HCT116 (cell line): ENCODE measurements around the gene BSND. TPM values are rescaled to one million over a fixed set of nuclear protein-coding genes. Genes with fewer than 3 reads are reported as not detected.

Source experiments
- ATAC-seq: fragments of 200-7000 bp; cut with Tn5 transposase; 2 replicates; pipeline ENCODE4 v1.9.1; 2020; ENCODE audit warnings: mild to moderate bottlenecking, moderate library complexity
- BruUV-seq: library from RNA; stranded (reverse); fragments of 400-500 nt; replicated peaks from 2 replicates; lab custom pipeline; 2021; lab: Mats Ljungman, UMichigan
- CTCF ChIA-PET: fragments of 300-600 bp; sonication (Branson Sonifier 250); formaldehyde crosslinking; loops from one replicate; lab custom pipeline; 2021; ENCODE audit warnings: antibody characterized with exemption; lab: Charles Lee
- POLR2A ChIA-PET: fragments of 300-600, 350-600 bp; sonication (Branson Sonifier 250); formaldehyde crosslinking; loops from one replicate; lab custom pipeline; 2021; ENCODE audit warnings: antibody characterized with exemption; lab: Charles Lee
- RAD21 ChIA-PET, 2 experiments: fragments of 300-600 bp; sonication (Branson Sonifier 250); formaldehyde crosslinking; loops; one replicate each; lab custom pipeline; 2023; ENCODE audit warnings: low total read pairs in 2 of 2; ENCODE audit not compliant: uncharacterized antibody in 2 of 2, unreplicated experiment in 2 of 2, low non-redundant PET in 1 of 2; lab: Charles Lee
- DNase-seq: peaks from one replicate; pipeline ENCODE4 v3.0.0-alpha.2; 2010; ENCODE audit warnings: low read depth, low spot score
- H2AFZ ChIP-seq: fragments of 200-600 bp; shearing (Covaris generic), sonication (generic); 2 replicates; pipeline ENCODE4 v1.6.1; 2017; ENCODE audit warnings: low read depth, mixed run types, mixed read lengths, antibody characterized with exemption, low read length; ENCODE audit not compliant: poor library complexity, severe bottlenecking
- H3K27ac ChIP-seq: 2 replicates; pipeline ENCODE4 v1.5.1; 2012; ENCODE audit warnings: low read depth, low read length
- H3K27me3 ChIP-seq: fragments of 200-600 bp; sonication (generic); 2 replicates; pipeline ENCODE4 v1.6.1; 2016; ENCODE audit warnings: mixed run types, low read length, mixed read lengths; ENCODE audit not compliant: insufficient read depth
- H3K36me3 ChIP-seq, 2 experiments: fragments of 200-500 bp in 1 of 2; fragments of 200-600 bp in 1 of 2; sonication (Bioruptor generic) in 1 of 2; sonication (generic) in 1 of 2; 2 replicates each; pipeline versions ENCODE4 v1.5.1 to v1.6.1; 2014 to 2016; ENCODE audit warnings: low read length in 2 of 2, inconsistent platforms in 1 of 2, mixed read lengths in 1 of 2, mixed run types in 1 of 2; ENCODE audit not compliant: insufficient read depth in 2 of 2, control insufficient read depth in 1 of 2
- H3K4me1 ChIP-seq, 2 experiments: fragments of 200-600 bp in 1 of 2; sonication (generic) in 1 of 2; 2 replicates each; pipeline versions ENCODE4 v1.5.1 to v1.6.1; 2012 to 2017; ENCODE audit warnings: low read length in 2 of 2, inconsistent platforms in 1 of 2, mild to moderate bottlenecking in 1 of 2, mixed read lengths in 1 of 2, mixed run types in 1 of 2, moderate library complexity in 1 of 2; ENCODE audit not compliant: insufficient read depth in 2 of 2, control insufficient read depth in 1 of 2
- H3K4me2 ChIP-seq: fragments of 200-600 bp; sonication (generic); 2 replicates; pipeline ENCODE4 v1.6.1; 2017; ENCODE audit warnings: mixed run types, low read length, mixed read lengths
- H3K4me3 ChIP-seq, 2 experiments: fragments of 200-600 bp in 1 of 2; sonication (generic) in 1 of 2; replicated peaks in 1 of 2; 2 replicates each; pipeline ENCODE4 v1.5.1; 2011 to 2016; ENCODE audit warnings: low read length in 2 of 2, control low read depth in 1 of 2, low read depth in 1 of 2, mild to moderate bottlenecking in 1 of 2, mixed read lengths in 1 of 2, mixed run types in 1 of 2
- H3K79me2 ChIP-seq: fragments of 200-600 bp; sonication (generic); 2 replicates; pipeline ENCODE4 v1.6.1; 2017; ENCODE audit warnings: mild to moderate bottlenecking, mixed run types, low read length, moderate library complexity, mixed read lengths; ENCODE audit not compliant: insufficient read depth
- H3K9ac ChIP-seq: fragments of 200-600 bp; sonication (generic); 2 replicates; pipeline ENCODE4 v1.6.1; 2016; ENCODE audit warnings: low read length, mixed read lengths
- H3K9me2 ChIP-seq: fragments of 200-600 bp; sonication (generic), shearing (Covaris generic); 2 replicates; pipeline ENCODE4 v1.6.1; 2017; ENCODE audit warnings: mixed run types, mild to moderate bottlenecking, moderate library complexity; ENCODE audit not compliant: insufficient read depth
- H3K9me3 ChIP-seq, 2 experiments: fragments of 200-500 bp in 1 of 2; fragments of 200-600 bp in 1 of 2; sonication (Bioruptor generic) in 1 of 2; sonication (generic) in 1 of 2; 2 replicates each; pipeline ENCODE4 v1.6.1; 2014 to 2017; ENCODE audit warnings: low read length in 2 of 2, mixed read lengths in 2 of 2, inconsistent platforms in 1 of 2, low read depth in 1 of 2, mild to moderate bottlenecking in 1 of 2, mixed run types in 1 of 2, moderate library complexity in 1 of 2; ENCODE audit not compliant: control insufficient read depth in 1 of 2, insufficient read depth in 1 of 2
- H4K20me1 ChIP-seq: fragments of 200-600 bp; sonication (generic), shearing (Covaris generic); 2 replicates; pipeline ENCODE4 v1.6.1; 2017; ENCODE audit warnings: mixed run types, mild to moderate bottlenecking, moderate library complexity; ENCODE audit not compliant: insufficient read depth
- ATF3 ChIP-seq: IDR thresholded peaks from 2 replicates; pipeline ENCODE4 v1.6.1; 2012
- CBX3 ChIP-seq: IDR thresholded peaks from 2 replicates; pipeline ENCODE4 v1.6.1; 2012; ENCODE audit warnings: low read depth
- CTCF ChIP-seq, 3 experiments: fragments of 200-600 bp in 1 of 3; sonication (generic) in 1 of 3; IDR thresholded peaks in 2 of 3; conservative IDR thresholded peaks in 1 of 3; 2 replicates each; pipeline ENCODE4 v1.5.1; 2012 to 2017; ENCODE audit warnings: low read depth in 2 of 3, low read length in 2 of 3, antibody characterized with exemption in 1 of 3, borderline replicate concordance in 1 of 3, control low read depth in 1 of 3, mild to moderate bottlenecking in 1 of 3, mixed read lengths in 1 of 3, mixed run types in 1 of 3, moderate library complexity in 1 of 3; ENCODE audit not compliant: insufficient read depth in 1 of 3
- EGR1 ChIP-seq: IDR thresholded peaks from 2 replicates; pipeline ENCODE4 v1.6.1; 2012; ENCODE audit warnings: low read depth
- ELF1 ChIP-seq: IDR thresholded peaks from 2 replicates; pipeline ENCODE4 v1.6.1; 2012; ENCODE audit warnings: low read depth, borderline replicate concordance
- EZH2 ChIP-seq: fragments of 200-600 bp; sonication (generic); IDR thresholded peaks from 2 replicates; pipeline ENCODE4 v1.6.1; 2017; ENCODE audit warnings: antibody characterized with exemption, mixed run types
- EZH2phosphoT487 ChIP-seq: fragments of 200-600 bp; IDR thresholded peaks from 2 replicates; pipeline ENCODE4 v1.6.1; 2018; ENCODE audit warnings: antibody characterized with exemption, borderline replicate concordance
- FOSL1 ChIP-seq: IDR thresholded peaks from 2 replicates; pipeline ENCODE4 v1.6.1; 2012; ENCODE audit warnings: low read depth
- JUND ChIP-seq: IDR thresholded peaks from 2 replicates; pipeline ENCODE4 v1.6.1; 2012
- MAX ChIP-seq: IDR thresholded peaks from 2 replicates; pipeline ENCODE4 v1.6.1; 2012
- POLR2A ChIP-seq: IDR thresholded peaks from 2 replicates; pipeline ENCODE4 v1.7.0; 2011; ENCODE audit warnings: borderline replicate concordance; ENCODE audit not compliant: insufficient read depth, insufficient read length; ENCODE audit errors: extremely low read depth
- POLR2AphosphoS5 ChIP-seq: IDR thresholded peaks from 2 replicates; pipeline ENCODE4 v1.6.1; 2011; ENCODE audit warnings: mild to moderate bottlenecking, low read depth, low read length, moderate library complexity
- RAD21 ChIP-seq: IDR thresholded peaks from 2 replicates; pipeline ENCODE4 v1.6.1; 2012; ENCODE audit warnings: low read depth, mild to moderate bottlenecking
- SIN3A ChIP-seq: IDR thresholded peaks from 2 replicates; pipeline ENCODE4 v1.6.1; 2012; ENCODE audit warnings: low read depth
- SP1 ChIP-seq: IDR thresholded peaks from 2 replicates; pipeline ENCODE4 v1.6.1; 2012; ENCODE audit warnings: low read depth
- SRF ChIP-seq: IDR thresholded peaks from 2 replicates; pipeline ENCODE4 v1.6.1; 2012; ENCODE audit warnings: low read depth
- TCF7L2 ChIP-seq: IDR thresholded peaks from 2 replicates; pipeline ENCODE4 v1.7.0; 2011; ENCODE audit warnings: borderline replicate concordance, inconsistent platforms; ENCODE audit not compliant: insufficient read depth, insufficient read length; ENCODE audit errors: extremely low read depth
- YY1 ChIP-seq: IDR thresholded peaks from 2 replicates; pipeline ENCODE4 v1.6.1; 2011; ENCODE audit warnings: low read length, low read depth, moderate library complexity, mild to moderate bottlenecking; ENCODE audit not compliant: insufficient replicate concordance; ENCODE audit errors: extremely low read depth
- ZBTB33 ChIP-seq: IDR thresholded peaks from 2 replicates; pipeline ENCODE4 v1.6.1; 2011; ENCODE audit warnings: mild to moderate bottlenecking, low read length, moderate library complexity; ENCODE audit not compliant: insufficient replicate concordance; ENCODE audit errors: extremely low read depth
- ZNF274 ChIP-seq: fragments of 200-500 bp; sonication (Bioruptor generic); IDR thresholded peaks from 2 replicates; pipeline ENCODE4 v1.6.1; 2014; ENCODE audit warnings: mild to moderate bottlenecking, low read depth, low read length, inconsistent platforms
- intact Hi-C: fragments of 100-400 bp; cut with micrococcal nuclease; formaldehyde crosslinking; loops from 2 replicates; pipeline ENCODE4 v1.10.0; 2022
- total RNA-seq: library from RNA; stranded (reverse); gene quantifications from one replicate; pipeline ENCODE4 v1.2.1, GENCODE V29; 2021; ENCODE audit not compliant: unreplicated experiment

BSND gene
- total RNA-seq, 1 experiment from 2014 or later = not detected

GRCh38 chr1:54995013-54995760, 3.5 kb upstream of the BSND start:
- H3K27ac ChIP-seq = no peak overlapping the region
- H3K4me3 ChIP-seq = no peak overlapping the region
- DNase-seq = no peak
- no peak overlapping the region for H3K9ac ChIP-seq
- ChIA-PET RAD21 (interaction anchor here (2.0 to 2.9 kb wide), 2 partner anchors 45 kb away, joined by 20 to 25 read pairs; no protein-coding TSS in a partner anchor), CTCF (interaction anchor here (2.1 to 5.8 kb wide), 3 partner anchors 27 to 49 kb away, joined by 7 to 85 read pairs (median 73); no protein-coding TSS in a partner anchor), POLR2A (interaction anchor here (1.1 kb wide), 1 partner anchor 50 kb away, joined by 3 read pairs; no protein-coding TSS in a partner anchor)
- TF ChIP-seq MAX (no peak), CTCF (IDR thresholded peaks at IDR 0.05 in 2 of 3, conservative IDR thresholded peaks at IDR 0.05 in 1 of 3; ENCODE audit: borderline replicate concordance in 1 of 3, insufficient read depth in 1 of 3, low read depth in 2 of 3, low read length in 2 of 3) (no peak), SIN3A (no peak), EZH2phosphoT487 (no peak), POLR2AphosphoS5 (no peak), YY1 (no peak), CBX3 (no peak), EGR1 (no peak), ZBTB33 (no peak), TCF7L2 (no peak), JUND (no peak), POLR2A (no peak), SRF (no peak), FOSL1 (no peak), EZH2 (no peak), ZNF274 (no peak), ATF3 (no peak), SP1 (no peak), RAD21 (no peak), ELF1 (no peak)
- H2AFZ ChIP-seq = no peak overlapping the region
- no peaks in the 10 kb centered on the region for H3K9me2 ChIP-seq
- H3K9me3 ChIP-seq = no peaks in the 10 kb centered on the region
- no peaks in the 10 kb centered on the region for H3K27me3 ChIP-seq
- no peaks in the 10 kb centered on the region for H4K20me1 ChIP-seq
- H3K36me3 ChIP-seq = no peaks in the 10 kb centered on the region
- ATAC-seq = no peak
- H3K79me2 ChIP-seq = no peaks in the 10 kb centered on the region
- BruUV-seq = no TSS peak
- intact Hi-C loops = no loop called here
- H3K4me1 ChIP-seq = peaks cover 0 to 8% of the 10 kb centered on the region in 2 experiments; a peak in 1 of 4 replicates
- no peak overlapping the region for H3K4me2 ChIP-seq
